ENCODE measurements around the gene PAM.
"Not testable (repeated sequence)": the region's sequence is repeated elsewhere in the genome, so short reads cannot be mapped to it uniquely, and the experiment has no call there.

The PAM gene

DNA sequence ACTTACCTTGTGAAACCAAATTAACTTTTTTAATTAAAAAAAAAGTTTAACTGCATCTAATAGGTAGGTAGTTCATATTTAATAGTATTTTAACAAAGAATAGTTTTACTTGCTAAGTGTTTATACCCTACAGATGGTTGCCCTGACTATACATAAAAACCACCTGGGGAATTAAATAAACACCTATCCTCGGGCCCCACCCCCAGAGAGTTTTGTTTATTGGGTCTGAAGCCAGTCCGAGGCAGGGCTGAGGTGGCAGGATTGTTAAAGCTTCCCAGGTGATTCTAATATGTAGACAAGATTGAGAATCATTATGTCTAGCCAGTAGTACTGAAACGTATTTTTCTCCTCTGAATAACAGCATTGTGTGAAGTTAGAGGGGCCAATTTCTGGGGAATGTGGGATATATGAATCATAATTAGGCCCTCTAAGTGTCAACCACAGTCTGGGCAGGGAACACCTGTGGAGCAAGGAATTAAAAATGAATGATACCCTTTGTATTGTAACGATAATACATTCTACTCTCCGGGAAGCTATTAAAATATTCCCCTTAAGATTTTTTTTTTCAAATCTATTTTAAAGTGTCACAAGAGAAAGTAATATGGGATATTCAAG is 5.6 kb upstream of the PAM start:
- H3K4me3 ChIP-seq (ENCODE audit: low read depth, low read length), result no peak overlapping the region
- no peak for DNase-seq (ENCODE audit: low read depth)

DNA sequence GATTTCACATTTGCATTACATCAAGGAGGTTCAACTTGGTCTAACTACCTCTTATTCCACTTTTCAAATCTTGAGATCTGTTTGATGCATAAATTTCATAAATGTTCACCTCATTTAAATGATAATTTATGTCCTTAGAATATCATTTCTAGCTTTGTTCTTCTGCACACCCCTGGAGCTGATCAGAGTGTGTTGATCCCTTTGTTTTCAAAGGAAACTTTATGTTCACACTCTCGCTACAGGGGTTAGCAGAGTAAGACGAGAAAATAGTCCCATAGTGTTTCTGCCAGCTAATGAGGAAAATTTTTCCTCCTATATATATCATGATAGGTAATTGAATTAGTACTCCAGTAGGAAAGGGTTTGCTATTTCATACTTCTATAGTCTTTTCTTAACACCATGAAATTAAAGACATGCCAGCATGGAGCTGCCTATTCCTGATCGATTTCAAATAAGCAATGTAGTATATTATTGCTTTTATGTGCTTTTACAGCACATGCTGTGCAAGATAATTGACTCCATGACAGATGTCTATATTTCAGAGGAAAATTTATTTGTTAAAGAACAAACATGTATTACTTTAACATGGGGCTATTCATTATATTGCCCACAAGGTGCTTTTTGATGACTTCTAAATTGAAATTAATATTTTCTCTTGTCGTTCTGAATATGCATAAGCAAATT is 4.8 kb upstream of the PAM start:
- no peak overlapping the region for H3K4me3 ChIP-seq (ENCODE audit: low read depth, low read length)
- DNase-seq (ENCODE audit: low read depth), result no peak

DNA sequence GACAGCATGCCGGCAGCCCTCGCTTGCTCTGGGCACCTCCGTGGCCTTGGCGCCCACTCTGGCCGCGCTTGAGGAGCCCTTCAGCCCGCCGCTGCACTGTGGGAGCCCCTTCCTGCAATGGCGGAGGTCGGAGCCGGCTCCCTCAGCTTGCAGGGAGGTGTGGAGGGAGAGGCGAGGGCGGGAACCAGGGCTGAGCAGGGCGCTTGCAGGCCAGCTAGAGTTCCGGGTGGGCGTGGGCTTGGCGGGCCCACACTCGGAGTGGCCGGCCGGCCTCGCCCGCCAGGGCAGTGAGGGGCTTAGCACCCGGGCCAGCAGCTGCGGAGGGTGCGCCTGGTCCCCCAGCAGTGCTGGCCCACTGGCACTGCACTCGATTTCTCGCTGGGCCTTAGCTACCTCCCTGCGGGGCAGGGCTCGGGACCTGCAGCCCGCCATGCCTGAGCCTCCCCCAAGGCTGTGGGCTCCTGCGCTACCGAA is 3.2 kb upstream of the PAM start:
- not testable (repeated sequence) for DNase-seq (ENCODE audit: low read depth); H3K4me3 ChIP-seq (ENCODE audit: low read depth, low read length)

DNA sequence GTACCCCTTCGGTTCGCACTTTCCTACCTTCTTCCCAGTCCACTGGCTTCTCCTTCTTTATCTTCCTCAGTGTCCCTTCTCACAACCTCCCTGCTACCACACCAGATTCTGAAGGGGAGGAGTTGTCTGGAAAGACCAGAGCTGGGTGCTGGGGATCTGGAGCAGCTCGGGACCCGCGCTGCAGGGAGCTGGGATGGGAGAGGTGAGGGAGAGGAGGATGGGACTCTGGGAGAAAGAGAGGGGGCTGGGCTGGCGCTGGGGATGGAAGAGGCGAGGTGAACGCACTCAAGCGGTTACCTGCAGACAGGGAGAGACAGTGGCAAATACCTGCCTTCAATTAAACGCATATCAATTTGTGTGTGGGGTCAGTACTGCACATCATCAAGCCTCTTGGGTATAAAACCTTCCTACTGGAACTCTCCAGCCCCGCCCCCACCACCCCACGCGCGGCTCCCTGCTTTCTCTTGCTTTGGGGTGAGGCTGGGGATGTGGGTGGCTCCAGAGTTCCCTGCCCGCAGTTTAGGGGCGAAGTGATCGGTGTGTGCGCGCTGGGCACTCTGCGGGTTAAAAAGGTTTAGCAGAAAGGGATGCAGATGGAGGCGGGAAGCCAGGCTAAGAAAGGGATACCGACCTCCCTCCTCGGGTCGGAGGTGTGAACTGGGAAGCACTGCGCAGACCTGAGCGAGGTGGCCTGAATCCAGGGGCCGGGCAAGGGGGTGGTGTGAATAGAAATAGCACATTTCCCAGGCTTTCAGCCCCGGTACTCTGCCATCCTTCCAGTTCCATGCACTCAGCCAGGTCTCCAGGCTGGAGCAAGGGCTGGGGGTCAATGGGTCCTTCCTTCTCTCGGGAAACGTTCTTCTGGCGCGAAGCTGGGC is 977 bp upstream of the PAM start:
- peak overlapping the region; percentile 91 for H3K4me3 ChIP-seq (ENCODE audit: low read depth, low read length)
- DNase-seq (ENCODE audit: low read depth), result no peak

DNA sequence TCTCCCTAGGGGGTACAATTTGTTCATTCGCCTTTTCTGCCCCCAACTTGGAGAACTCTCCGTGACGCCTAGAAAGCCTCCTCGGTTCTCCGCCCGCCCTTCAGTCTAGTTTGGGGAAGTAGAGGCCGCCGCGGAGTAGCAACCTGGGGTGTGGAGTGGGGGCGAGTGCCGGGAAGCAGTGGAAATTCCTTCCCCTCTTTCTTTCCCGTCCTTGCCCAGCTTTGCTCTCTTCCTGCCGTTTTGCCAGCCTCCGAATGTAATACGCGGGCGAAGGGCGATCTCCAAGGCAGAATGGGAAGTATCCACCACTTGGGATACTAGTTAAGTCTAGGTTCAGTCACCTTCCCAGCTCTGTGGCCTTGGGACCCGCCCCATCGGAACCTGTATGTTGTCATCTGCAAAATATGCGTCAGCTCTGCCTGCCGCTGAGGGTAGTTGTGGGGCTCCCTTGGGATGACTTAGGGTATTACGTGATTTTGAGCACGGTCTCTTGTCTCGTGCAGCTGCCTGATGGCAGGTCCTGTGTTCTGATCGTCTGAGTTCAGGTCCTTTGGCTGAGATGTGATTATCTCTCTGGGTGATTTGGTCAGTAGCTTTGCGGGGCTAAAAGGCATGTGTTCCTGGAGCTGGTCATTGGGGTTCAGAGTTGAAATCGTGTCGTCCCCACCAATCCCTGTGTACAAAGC is 724 bp downstream of the PAM start:
- peak overlapping the region; percentile 91 for H3K4me3 ChIP-seq (ENCODE audit: low read depth, low read length)
- peak; percentile 41 for DNase-seq (ENCODE audit: low read depth)

DNA sequence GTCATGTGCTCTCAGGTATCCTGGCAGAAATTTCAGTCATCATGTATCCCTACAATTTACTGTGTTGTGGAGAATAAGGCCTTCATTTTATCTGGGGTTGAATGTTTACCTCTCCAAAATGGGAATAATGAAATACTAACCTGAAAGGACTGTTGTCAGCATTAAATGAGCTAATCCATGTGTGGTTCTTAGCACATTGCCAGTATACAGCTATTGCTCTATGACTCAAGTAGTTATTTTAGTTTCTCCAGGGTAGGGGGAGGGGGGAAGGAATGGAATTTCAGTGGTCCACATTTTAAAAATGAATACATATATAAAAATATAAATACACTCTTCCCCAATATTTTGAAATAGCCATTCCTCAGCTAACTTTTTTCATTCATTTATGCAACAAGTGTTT is 3.5 kb downstream of the PAM start:
- H3K4me3 ChIP-seq (ENCODE audit: low read depth, low read length), result no peak overlapping the region
- DNase-seq (ENCODE audit: low read depth), result no peak

DNA sequence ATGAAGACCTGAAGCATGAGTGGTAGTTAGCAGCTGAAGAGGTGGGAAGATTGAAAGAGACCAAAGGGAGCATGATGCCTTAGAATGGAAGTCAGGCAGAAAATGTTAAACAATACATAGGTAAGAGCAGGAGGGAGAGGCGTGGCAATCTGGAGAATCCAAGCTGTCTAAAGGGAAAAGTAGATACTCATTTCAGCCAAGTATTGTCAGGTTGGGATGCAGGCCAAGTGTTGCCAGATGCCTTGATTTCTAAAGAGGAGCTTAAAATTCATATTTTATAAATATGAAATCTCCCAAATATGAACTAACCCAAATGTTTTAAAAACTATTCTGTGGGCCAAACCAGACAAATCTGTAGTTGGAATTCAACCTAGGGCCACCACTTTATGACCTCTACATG is 4.2 kb downstream of the PAM start:
- H3K4me3 ChIP-seq (ENCODE audit: low read depth, low read length), result no peak overlapping the region
- DNase-seq (ENCODE audit: low read depth), result no peak

DNA sequence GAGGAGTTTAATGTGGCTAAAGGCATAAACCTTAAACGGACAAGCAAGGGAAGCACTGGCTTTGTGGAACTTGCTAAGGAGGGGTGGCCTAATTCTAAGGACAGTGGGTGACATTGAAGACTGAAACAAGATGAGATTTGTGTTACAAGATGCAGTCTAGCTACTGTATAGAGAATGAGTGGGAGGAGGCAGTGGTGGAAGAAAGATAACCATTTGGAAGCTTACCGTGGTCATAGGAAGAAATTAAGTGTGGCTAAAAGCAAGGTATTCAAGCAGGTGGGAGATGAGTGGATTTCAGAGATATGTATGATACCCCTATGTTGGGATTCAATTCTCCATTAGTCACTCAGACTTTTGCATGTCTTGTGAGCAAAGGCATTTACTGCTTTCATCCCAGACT is 4.6 kb downstream of the PAM start:
- H3K4me3 ChIP-seq (ENCODE audit: low read depth, low read length), result no peak overlapping the region
- no peak for DNase-seq (ENCODE audit: low read depth)

DNA sequence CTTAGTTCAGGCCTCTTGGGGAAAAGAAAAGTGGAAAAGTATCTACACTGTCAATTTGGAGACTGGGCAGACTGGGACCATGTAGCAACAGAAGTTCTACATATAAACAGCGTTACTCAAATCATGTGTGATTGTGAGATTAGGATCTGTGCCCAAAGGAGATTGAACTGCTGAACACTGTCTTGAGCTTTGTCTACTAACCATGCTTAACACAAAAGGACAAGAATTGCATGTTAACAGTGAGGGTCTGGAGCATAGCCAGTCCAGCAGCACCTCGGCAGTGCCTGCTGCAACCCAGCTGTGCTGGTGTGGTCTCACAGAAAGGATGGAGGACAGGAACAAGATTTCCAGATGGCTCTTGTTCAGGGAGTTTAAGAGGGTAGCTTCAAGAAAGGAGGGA is 5.7 kb downstream of the PAM start:
- H3K4me3 ChIP-seq (ENCODE audit: low read depth, low read length), result no peak overlapping the region
- no peak for DNase-seq (ENCODE audit: low read depth)

DNA sequence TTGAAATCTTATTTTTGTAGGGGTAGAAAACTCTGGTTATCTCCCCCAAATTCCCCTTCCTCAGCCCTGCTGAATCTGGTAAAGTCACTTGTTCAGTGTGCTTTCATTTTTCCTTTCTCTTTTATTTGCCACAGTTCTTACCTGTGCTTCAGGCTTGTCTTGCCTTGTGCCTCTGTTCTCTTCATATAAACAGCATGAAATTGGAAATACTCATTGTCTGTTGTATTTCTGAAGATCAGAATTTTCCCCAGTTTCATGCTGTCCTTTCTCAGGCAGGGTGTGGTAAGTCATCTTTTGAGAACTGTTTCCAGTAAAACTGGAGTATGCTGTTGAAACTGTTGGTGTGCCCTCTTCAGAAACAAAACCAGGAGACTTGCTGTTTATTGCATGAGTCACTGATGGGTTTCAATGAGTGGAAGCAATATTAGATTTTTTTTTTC is 7.0 kb downstream of the PAM start:
- DNase-seq (ENCODE audit: low read depth), result peak; percentile 40
- H3K4me3 ChIP-seq (ENCODE audit: low read depth, low read length), result no peak overlapping the region

DNA sequence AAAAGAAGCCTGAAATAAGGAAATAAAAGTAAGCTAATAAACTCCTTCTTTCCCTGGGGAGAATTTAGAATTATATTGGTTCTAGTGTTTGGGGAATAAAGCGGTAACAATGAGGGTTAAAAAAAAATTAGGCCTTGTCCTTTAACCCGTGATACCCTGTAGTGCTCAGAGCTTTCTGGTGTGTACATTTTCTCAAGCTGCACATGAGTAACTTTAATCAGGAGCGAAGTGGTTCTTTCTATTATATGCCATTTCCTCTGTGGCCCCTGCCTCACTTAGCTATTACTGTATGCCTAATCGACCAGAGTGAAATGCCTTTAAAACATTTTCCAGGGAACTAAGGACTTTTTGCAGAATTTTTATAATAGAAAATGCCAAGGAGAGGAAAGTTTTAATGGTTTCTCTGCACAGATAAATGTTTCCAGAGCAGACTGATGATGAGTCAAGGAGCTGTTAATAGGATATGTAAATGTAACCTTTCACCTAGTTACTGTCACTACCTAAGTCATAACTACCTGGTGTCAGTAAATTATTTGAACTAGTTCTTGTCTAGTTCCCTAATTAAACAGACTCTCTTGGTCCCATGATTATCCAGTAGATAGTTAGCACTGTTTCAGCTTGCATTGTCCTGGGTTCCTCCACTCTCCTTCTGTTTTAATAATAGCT is 7.6 kb downstream of the PAM start:
- no peak for DNase-seq (ENCODE audit: low read depth)
- no peak overlapping the region for H3K4me3 ChIP-seq (ENCODE audit: low read depth, low read length)

DNA sequence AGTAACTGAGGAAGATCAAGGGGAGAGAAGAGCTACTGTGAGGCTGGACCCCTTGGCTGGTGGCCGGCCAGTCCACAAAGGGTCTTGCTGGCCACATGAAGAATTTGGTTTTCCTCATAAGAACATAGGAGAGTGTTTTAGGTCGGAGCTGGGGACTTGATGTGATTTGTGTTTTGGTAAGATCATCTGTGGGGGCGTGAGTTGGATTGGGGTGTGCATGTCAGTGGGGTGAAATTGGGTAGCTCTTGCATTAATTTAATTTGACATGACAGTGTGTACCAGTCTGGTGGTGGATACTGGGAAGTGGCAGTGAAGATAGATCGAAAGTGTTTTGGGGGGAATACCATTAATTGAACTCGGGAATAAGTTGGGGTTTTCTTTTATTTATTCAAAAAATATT is 8.6 kb downstream of the PAM start:
- H3K4me3 ChIP-seq (ENCODE audit: low read depth, low read length), result no peak overlapping the region
- DNase-seq (ENCODE audit: low read depth), result no peak

DNA sequence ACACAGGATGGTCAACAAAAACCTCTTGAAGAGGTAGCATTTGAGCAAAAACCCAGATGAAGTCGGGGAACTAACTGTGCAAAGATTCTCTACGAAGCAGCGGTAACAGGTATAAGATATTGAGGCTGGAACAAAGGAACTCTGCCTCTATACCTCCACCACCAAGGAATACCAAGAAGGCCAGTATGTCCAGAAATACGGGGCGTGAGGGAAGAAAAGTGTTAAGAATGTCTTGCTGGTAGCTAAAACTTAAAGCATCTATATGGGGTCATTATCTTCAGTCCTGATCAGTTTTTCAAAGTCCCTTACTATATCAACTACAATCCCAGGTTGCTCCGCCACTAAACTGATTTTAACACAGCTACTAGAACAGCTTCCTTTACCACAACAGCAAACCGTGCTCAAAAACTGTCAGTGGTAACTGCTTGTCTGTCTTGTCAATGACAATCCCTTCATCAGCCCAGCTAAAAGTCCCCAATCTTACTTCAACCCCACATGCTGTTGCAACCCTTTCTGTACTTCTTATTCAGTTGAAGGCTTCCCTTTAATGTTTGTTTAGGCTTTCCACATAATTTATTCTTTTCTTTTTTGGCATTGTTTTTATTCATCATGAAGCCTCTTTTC is 9.4 kb downstream of the PAM start:
- DNase-seq (ENCODE audit: low read depth), result no peak
- H3K4me3 ChIP-seq (ENCODE audit: low read depth, low read length), result no peak overlapping the region

DNA sequence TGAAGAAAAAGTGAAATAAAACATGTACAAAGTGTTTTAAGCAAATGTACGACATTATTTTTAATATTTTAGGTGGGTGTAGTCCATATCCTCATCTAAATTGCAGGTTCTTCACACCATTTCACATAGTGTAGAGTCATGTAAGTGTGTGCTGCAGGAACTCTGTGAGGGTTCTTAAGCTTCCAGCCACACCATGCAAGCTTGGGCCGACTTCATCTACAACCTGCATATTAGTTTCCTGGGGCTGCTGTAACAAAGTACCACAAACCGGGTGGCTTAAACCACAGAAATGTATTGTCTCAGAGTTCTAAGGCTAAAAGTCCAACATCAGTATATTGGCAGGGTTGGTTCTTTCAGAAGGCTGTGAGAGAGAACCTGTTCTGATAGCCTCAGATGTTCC is 10.2 kb downstream of the PAM start:
- no peak overlapping the region for H3K4me3 ChIP-seq (ENCODE audit: low read depth, low read length)
- no peak for DNase-seq (ENCODE audit: low read depth)

DNA sequence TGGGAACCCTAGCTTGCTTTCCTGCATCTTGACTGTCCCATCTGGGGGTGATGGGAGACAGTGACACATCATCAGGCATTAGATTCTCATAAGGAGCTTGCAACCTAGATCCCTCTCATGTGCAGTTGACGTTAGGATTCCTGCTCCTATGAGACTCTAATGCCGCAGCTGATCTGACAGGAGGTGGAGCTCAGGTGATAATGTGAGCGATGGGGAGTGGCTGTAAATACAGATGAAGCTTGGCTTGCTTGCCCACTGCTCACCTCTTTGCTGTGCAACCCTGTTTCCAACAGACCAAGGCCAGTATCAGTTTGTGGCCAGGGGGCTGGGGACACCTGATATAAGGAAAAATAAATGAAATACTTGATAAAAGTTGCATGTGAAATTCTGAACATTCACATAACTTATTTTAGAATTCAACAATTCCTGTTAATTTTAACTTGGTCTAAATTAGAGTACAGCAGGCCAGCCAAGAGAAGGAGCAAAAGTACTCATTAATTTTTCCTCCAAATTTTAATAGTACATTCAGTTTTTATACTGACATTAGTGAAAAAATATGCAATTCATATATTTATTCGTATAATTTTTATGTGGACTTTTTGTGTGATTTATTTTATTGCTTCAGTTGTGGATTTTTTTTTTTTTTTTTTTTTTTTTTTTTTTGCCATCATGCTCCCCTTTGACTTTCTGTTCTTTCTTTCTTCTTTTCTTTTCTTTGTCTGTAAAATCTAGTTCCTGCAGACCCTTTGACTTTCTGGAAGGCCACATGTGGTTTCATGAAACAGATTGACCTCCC is 11.4 kb downstream of the PAM start:
- H3K4me3 ChIP-seq (ENCODE audit: low read depth, low read length), result no peak overlapping the region
- no peak for DNase-seq (ENCODE audit: low read depth)

DNA sequence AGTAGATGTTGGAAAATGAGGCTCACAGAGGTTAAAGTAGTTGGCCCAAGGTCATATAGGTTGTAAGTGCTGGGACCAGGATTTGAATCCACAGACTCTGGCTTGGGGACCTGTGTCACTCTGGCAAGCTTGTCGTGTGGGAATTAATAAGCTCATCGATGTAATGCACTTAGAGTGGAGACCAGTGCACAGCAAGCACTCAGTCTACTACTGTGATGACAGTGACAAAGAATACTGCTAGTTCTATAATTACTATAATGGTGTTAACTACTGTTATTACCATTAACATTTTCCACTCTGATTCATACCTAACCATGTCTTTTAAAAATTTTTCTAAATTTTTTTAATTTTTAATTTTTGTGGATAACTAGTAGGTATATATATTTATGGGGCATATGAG is 12.8 kb downstream of the PAM start:
- no peak for DNase-seq (ENCODE audit: low read depth)

DNA sequence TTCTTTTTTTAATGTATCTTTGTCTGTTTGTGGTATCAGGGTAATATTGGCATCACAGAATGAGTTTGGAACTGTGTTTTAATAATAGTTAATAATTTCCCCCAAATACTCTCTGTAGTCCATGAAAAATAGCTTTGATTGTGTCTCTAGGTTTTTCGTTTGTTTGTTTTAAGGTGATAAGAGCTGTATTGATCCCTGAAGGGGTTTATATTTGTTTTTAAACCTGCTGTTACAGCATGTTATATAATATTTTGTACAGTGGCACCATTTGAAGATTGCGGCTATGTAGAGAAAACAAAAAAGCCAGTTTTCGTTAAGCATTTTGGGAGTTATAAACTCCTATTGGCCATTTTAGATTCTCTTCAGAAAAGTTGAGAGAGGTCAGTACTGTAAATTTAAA is 15.7 kb downstream of the PAM start:
- H3K4me3 ChIP-seq (ENCODE audit: low read depth, low read length), result no peak overlapping the region
- DNase-seq (ENCODE audit: low read depth), result no peak

More for the DNA sequence above, 12.8 kb downstream of the PAM start:
- H3K4me3 ChIP-seq (ENCODE audit: low read depth, low read length), result no peak overlapping the region

DNA sequence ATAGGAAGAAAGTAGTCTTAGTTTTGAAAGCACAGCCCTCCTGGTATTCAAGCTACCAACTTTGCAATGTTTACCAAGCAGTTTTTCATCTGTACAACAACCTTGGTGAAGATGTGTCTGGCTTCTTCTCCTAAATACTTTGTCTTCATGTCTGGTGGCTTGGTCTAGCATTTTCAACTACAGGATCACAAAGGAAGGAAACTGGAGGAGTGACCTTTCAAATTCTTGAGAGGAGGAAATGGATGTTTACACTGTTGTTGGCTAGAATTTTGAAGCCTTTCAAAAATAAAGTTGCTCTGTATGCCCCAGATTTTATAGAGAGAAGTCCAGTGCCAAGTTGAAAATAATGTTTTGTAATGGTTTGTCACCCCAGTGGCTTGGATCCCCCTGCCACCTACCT is 16.3 kb downstream of the PAM start:
- H3K4me3 ChIP-seq (ENCODE audit: low read depth, low read length), result no peak overlapping the region
- DNase-seq (ENCODE audit: low read depth), result no peak

All from skeletal muscle cell (primary cell).